A673 (cell line): ENCODE data around the gene CXCL8.

Experiments used
- EZH2 ChIP-seq: fragments of 200-600 bp; sonication (generic); IDR thresholded peaks from 2 replicates; pipeline ENCODE4 v1.6.1; 2017; ENCODE audit warnings: borderline replicate concordance, low read depth, mild to moderate bottlenecking, mixed read lengths, antibody characterized with exemption, low read length; ENCODE audit not compliant: poor library complexity, severe bottlenecking
- TF ChIP-seq, protein P1 (sequence below): fragments of 300-800, 200-600 bp; sonication (generic); conservative IDR thresholded peaks from 2 replicates; pipeline ENCODE4 v1.5.1; 2017; ENCODE audit warnings: low read depth, mild to moderate bottlenecking, antibody characterized with exemption, low read length, moderate library complexity, mixed read lengths

DNA sequence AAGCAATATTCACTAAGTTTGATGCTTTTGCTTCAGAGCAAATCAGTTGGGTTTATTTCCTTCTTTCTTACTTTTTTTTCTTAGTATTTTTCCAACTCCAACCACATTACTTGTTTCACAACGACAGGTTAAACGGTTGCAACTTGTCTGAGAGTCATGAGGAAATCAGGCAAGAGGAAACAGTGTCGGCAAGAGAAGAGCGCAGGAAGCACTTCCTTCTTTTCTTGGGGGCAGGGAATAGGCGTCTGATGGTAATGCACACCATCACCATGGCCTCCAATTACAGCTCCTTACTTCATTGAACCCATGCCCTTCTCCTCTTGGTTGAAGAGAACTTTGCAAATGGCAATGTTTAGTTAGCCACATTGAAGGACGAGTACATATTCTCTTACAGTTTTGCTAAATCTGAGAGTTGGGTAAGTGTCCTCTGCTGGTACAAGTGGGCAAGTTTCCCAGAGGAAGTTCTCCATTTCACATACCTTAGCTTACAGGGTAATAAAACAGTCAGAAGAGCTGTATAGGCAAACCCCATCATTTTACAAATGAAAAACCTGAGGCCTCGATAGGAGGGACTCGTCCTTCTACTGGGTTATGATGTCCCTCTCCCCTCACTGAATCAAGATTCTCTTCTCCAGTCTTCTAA is 8.3 kb upstream of the CXCL8 start:
- TF ChIP-seq, protein P1, sequence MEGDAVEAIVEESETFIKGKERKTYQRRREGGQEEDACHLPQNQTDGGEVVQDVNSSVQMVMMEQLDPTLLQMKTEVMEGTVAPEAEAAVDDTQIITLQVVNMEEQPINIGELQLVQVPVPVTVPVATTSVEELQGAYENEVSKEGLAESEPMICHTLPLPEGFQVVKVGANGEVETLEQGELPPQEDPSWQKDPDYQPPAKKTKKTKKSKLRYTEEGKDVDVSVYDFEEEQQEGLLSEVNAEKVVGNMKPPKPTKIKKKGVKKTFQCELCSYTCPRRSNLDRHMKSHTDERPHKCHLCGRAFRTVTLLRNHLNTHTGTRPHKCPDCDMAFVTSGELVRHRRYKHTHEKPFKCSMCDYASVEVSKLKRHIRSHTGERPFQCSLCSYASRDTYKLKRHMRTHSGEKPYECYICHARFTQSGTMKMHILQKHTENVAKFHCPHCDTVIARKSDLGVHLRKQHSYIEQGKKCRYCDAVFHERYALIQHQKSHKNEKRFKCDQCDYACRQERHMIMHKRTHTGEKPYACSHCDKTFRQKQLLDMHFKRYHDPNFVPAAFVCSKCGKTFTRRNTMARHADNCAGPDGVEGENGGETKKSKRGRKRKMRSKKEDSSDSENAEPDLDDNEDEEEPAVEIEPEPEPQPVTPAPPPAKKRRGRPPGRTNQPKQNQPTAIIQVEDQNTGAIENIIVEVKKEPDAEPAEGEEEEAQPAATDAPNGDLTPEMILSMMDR: no peak
- no peak for TF ChIP-seq EZH2
